ENCODE measurements around the gene DENND1A. TPM values are rescaled to one million over a fixed set of nuclear protein-coding genes. Genes with fewer than 3 reads are reported as not detected.
A peak's percentile ranks its signal among the peaks of the same experiment; 100 is the strongest.

Gene DENND1A
- total and polyA plus RNA-seq, 8 donors: 4.4 to 109 (median 21.4) TPM

DNA sequence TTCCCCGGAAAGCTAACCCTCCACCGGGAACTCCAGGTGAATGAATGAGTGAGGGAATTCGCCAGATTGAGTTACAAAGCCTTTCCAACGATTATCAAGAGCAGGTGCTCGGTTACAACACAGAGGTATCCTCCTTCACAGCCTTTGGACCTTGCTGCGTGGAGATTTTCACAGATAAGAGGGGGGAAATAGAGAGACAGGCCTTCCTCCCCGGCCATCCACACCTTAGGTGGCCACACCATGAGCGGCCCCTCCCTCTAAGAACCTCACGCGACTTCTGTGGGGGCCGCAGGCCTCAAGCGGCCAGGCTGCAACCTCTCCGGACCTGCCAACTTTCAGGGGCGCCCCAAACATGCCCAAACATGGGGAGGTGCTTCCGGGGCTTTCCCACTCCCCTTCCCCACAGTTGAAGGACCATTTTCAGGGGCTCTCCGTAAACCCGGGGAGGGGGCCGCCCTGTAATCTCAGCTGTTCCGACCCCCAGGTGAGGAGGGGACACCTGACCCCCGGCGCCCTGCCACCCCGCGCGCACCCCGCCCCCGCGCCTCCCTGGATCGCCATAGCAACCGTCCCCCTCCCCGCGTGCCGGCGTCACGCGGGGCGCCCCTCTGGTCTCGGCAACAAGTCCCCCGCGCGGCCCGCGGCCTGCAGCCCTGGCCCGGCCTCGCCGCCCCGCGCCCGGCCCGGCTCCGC lies 603 bp downstream of the DENND1A start:
- WGBS, 5 donors: 1 to 6% (median 3%) methylated on average over 8 to 50 of the region's 50 CpGs
- no peak for DNase-seq
- H3K27me3 ChIP-seq: no peaks in the 10 kb centered on the region
- H3K27ac ChIP-seq: peak overlapping the region; percentile 67 to 85 (median 74)
- TF ChIP-seq POLR2AphosphoS5 (IDR thresholded peaks at IDR 0.05): no peak
- no peak for TF ChIP-seq POLR2A (IDR thresholded peaks at IDR 0.05)
- TF ChIP-seq EP300 (IDR thresholded peaks at IDR 0.05): no peak
- TF ChIP-seq, protein P1, sequence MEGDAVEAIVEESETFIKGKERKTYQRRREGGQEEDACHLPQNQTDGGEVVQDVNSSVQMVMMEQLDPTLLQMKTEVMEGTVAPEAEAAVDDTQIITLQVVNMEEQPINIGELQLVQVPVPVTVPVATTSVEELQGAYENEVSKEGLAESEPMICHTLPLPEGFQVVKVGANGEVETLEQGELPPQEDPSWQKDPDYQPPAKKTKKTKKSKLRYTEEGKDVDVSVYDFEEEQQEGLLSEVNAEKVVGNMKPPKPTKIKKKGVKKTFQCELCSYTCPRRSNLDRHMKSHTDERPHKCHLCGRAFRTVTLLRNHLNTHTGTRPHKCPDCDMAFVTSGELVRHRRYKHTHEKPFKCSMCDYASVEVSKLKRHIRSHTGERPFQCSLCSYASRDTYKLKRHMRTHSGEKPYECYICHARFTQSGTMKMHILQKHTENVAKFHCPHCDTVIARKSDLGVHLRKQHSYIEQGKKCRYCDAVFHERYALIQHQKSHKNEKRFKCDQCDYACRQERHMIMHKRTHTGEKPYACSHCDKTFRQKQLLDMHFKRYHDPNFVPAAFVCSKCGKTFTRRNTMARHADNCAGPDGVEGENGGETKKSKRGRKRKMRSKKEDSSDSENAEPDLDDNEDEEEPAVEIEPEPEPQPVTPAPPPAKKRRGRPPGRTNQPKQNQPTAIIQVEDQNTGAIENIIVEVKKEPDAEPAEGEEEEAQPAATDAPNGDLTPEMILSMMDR (IDR thresholded peaks at IDR 0.05): no peak
- intact Hi-C loops (cut with DNase I; ENCODE audit: low total_unique reads): no loop called here
- no peaks in the 10 kb centered on the region for H3K36me3 ChIP-seq
- H3K4me1 ChIP-seq: peaks cover 15 to 55% (median 33%) of the 10 kb centered on the region in 4 donors
- H3K4me3 ChIP-seq: peak overlapping the region; percentile 67 to 81 (median 72)
- H3K9me3 ChIP-seq: no peaks in the 10 kb centered on the region

- Histone ChIP-seq H3K27ac (peak overlapping the region; percentile 67 to 85 (median 74)), H3K4me1 (peaks cover 15 to 53% (median 33%) of the 10 kb centered on the region in 4 donors), H3K36me3 (no peaks in the 10 kb centered on the region), H3K27me3 (no peaks in the 10 kb centered on the region), H3K4me3 (peak overlapping the region; percentile 67 to 81 (median 72)), H3K9me3 (no peaks in the 10 kb centered on the region)
- no peak for DNase-seq
- TF ChIP-seq POLR2A (IDR thresholded peaks at IDR 0.05) (no peak), EP300 (IDR thresholded peaks at IDR 0.05) (no peak), POLR2AphosphoS5 (IDR thresholded peaks at IDR 0.05) (no peak)
- TF ChIP-seq, protein P1 (IDR thresholded peaks at IDR 0.05): no peak
- 39 to 51% (median 43%) methylated on average over 6 of the region's 6 CpGs for WGBS, 5 donors
- intact Hi-C loops (cut with DNase I; ENCODE audit: low total_unique reads): no loop called here
Measured at GRCh38 chr9:123928533-123929176, 1.3 kb downstream of the DENND1A start.

DNA sequence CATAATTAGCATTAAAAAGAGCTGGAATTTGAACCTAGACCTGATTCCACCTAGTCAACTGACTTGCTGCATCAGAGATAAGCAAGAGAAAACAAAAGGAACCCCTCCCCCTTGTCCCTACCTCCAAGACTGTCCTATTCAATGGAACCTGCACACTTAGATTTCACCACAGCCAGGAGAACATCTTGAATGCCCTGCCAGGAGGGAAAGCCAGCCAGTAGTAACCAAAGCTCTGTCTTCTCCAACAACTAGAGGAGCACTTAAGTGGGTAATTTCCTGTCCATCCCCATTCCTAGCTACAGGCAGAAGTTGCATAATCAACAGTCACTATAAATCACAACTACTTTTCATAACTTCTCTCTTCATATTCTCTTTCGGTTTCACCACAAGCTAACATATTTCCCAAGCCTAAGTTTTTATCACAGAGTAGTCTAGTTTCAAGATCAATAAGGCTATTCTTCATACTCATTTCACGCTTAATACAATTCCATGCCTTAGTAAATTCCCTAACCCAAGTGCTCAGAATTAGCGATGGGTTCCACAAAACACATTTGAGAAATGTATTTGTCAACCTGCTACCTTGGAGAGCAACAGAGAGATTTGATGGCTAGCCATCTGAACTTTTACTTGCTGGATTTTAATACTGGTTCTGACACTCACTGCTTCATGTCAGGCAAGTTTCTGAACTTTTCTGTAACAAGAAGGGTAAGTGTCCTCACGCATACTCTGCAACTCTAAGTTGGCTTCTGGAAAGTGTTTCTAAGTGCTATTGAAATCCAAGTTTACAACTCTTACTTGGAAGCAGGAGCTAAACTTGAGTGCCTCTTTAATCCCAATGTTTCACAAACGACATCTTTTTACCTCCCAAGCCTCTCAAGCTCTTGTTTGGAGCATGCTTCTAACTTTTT lies 2.0 kb downstream of the DENND1A start:
- Histone ChIP-seq H3K36me3 (no peaks in the 10 kb centered on the region), H3K9me3 (no peaks in the 10 kb centered on the region), H3K27ac (peak overlapping the region in 3 of 5 donors; percentile 67 to 85 (median 82)), H3K27me3 (no peaks in the 10 kb centered on the region), H3K4me3 (peak overlapping the region in 2 of 4 donors; percentile 67 to 81), H3K4me1 (peaks cover 22 to 60% (median 41%) of the 10 kb centered on the region in 4 donors)
- no peak for DNase-seq
- no peak for TF ChIP-seq POLR2AphosphoS5 (IDR thresholded peaks at IDR 0.05)
- TF ChIP-seq POLR2A (IDR thresholded peaks at IDR 0.05): no peak
- TF ChIP-seq EP300 (IDR thresholded peaks at IDR 0.05): no peak
- TF ChIP-seq, protein P1 (IDR thresholded peaks at IDR 0.05): no peak
- intact Hi-C loops (cut with DNase I; ENCODE audit: low total_unique reads): no loop called here
- WGBS, 5 donors: 62 to 77% (median 64%) methylated on average over 5 of the region's 5 CpGs

- no peak for TF ChIP-seq POLR2A (IDR thresholded peaks at IDR 0.05)
- TF ChIP-seq POLR2AphosphoS5 (IDR thresholded peaks at IDR 0.05): no peak
- TF ChIP-seq, protein P1 (IDR thresholded peaks at IDR 0.05): no peak
- TF ChIP-seq EP300 (IDR thresholded peaks at IDR 0.05): no peak
- Histone ChIP-seq H3K4me1 (peaks cover 28 to 70% (median 47%) of the 10 kb centered on the region in 4 donors), H3K4me3 (no peak overlapping the region), H3K36me3 (no peaks in the 10 kb centered on the region), H3K27ac (no peak overlapping the region), H3K27me3 (no peaks in the 10 kb centered on the region), H3K9me3 (no peaks in the 10 kb centered on the region)
- WGBS, 5 donors: 86 to 97% (median 94%) methylated on average over 5 of the region's 5 CpGs
- DNase-seq: no peak
- intact Hi-C loops (cut with DNase I; ENCODE audit: low total_unique reads): no loop called here
Measured at GRCh38 chr9:123926941-123927340, 3.0 kb downstream of the DENND1A start.
